Midbrain (tissue), 1 donor: Measurements from ENCODE around the gene TM2D3.

Experiments used
- DNase-seq: peaks from one replicate; lab custom pipeline; 2025; lab: John Stamatoyannopoulos, UW

The TM2D3 gene

GRCh38 chr15:101604124-101604874 is 47.9 kb downstream of the TM2D3 start:
- DNase-seq: no peak

GRCh38 chr15:101602801-101603200 is 49.4 kb downstream of the TM2D3 start:
- no peak for DNase-seq

- no peak for DNase-seq
These were observed 52.1 kb downstream of the TM2D3 start for GRCh38 chr15:101600035-101600434.

GRCh38 chr15:101599091-101599490 is 53.1 kb downstream of the TM2D3 start:
- no peak for DNase-seq

- DNase-seq: no peak
These were observed 54.7 kb downstream of the TM2D3 start for GRCh38 chr15:101597360-101597928.

- no peak for DNase-seq
These were observed 55.5 kb downstream of the TM2D3 start for GRCh38 chr15:101596633-101597032.
